ENCODE measurements around the gene EYA4.

The EYA4 gene

GRCh38 chr6:133313068-133313467 lies 71.9 kb downstream of the EYA4 start:
- no peak for DNase-seq (ENCODE audit: extremely low read depth, low read depth)
- no peak overlapping the region for H3K4me3 ChIP-seq (replicated peaks; ENCODE audit: low read depth, low read length)
- TF ChIP-seq CTCF (IDR thresholded peaks at IDR 0.05; ENCODE audit: low read depth, low read length, missing control alignments): peak; percentile 9

GRCh38 chr6:133314947-133315346 lies 73.8 kb downstream of the EYA4 start:
- no peak for TF ChIP-seq CTCF (IDR thresholded peaks at IDR 0.05; ENCODE audit: low read depth, low read length, missing control alignments)
- H3K4me3 ChIP-seq (replicated peaks; ENCODE audit: low read depth, low read length): no peak overlapping the region
- no peak for DNase-seq (ENCODE audit: extremely low read depth, low read depth)

DNA sequence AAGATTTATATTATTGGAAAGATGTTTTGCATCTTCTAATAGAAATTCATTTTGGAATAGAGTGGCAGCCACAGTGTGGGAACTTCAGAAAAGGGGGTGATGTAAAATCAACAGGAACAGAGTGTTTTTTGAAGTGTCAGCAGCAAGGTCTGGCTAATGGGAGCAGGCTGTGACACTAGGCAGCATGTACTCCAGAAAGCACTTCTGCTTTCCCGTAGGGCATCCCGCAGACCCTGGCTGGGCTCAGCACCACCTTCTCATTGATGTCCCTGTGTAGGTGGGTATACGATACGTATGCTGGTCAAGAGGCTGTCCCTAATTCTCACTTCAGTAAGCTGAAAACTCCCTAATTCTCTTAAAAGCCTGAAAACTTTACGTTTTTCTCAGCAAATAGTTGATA lies 74.7 kb downstream of the EYA4 start:
- no peak for DNase-seq (ENCODE audit: extremely low read depth, low read depth)
- no peak for TF ChIP-seq CTCF (IDR thresholded peaks at IDR 0.05; ENCODE audit: low read depth, low read length, missing control alignments)
- no peak overlapping the region for H3K4me3 ChIP-seq (replicated peaks; ENCODE audit: low read depth, low read length)

- no peak for TF ChIP-seq CTCF (IDR thresholded peaks at IDR 0.05; ENCODE audit: low read depth, low read length, missing control alignments)
- H3K4me3 ChIP-seq (replicated peaks; ENCODE audit: low read depth, low read length): no peak overlapping the region
- DNase-seq (ENCODE audit: extremely low read depth, low read depth): no peak
Measured at GRCh38 chr6:133317704-133318103, 76.5 kb downstream of the EYA4 start.

DNA sequence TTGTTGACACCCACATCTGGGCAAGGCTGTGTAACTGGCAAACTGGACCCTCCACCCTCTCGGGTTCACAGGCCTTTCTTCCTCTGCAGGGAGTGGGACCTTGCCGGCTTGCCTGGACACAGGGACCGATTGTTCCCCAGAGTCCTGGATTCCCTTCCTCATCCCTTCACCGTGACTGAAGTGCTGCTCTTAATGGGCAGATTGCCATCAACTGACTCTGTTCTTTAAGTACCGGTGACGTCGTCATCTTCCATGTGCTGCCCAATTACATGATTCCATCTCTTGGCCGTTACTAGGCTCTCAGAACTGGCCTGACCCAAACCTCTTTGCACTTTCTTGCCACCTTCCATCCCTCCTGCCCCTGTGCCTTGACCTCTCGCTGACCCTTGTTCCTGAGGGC lies 85.4 kb downstream of the EYA4 start:
- no peak overlapping the region for H3K4me3 ChIP-seq (replicated peaks; ENCODE audit: low read depth, low read length)
- DNase-seq (ENCODE audit: extremely low read depth, low read depth): no peak
- no peak for TF ChIP-seq CTCF (IDR thresholded peaks at IDR 0.05; ENCODE audit: low read depth, low read length, missing control alignments)

DNA sequence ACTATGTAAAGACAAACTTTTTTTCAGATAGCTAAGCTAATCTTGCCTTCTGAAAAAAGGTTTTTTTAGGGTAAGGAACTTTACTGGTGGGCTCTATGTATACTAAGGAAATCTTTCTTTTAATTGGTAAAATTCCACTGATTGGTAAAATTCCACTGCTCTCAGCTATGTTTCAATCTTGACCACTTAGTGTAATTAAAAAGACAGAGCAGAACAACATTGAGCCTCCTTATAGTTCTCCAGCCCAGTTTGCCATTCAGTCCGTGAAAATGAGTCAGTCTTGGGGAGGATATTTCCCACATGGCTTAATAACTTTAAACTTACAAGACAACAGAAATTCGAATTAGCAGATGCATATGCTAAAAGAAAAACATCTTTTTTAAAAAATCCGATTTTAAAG lies 92.7 kb downstream of the EYA4 start:
- no peak overlapping the region for H3K4me3 ChIP-seq (replicated peaks; ENCODE audit: low read depth, low read length)
- TF ChIP-seq CTCF (IDR thresholded peaks at IDR 0.05; ENCODE audit: low read depth, low read length, missing control alignments): no peak
- no peak for DNase-seq (ENCODE audit: extremely low read depth, low read depth)

GRCh38 chr6:133337308-133337707 lies 96.2 kb downstream of the EYA4 start:
- no peak for DNase-seq (ENCODE audit: extremely low read depth, low read depth)

More at GRCh38 chr6:133337308-133337707, 96.2 kb downstream of the EYA4 start:
- no peak for TF ChIP-seq CTCF (IDR thresholded peaks at IDR 0.05; ENCODE audit: low read depth, low read length, missing control alignments)
- no peak overlapping the region for H3K4me3 ChIP-seq (replicated peaks; ENCODE audit: low read depth, low read length)

Data from HFF-Myc (cell line).